PC-9 (cell line): Measurements from ENCODE around the gene CDH22. TPM values are rescaled to one million over a fixed set of nuclear protein-coding genes. Genes with fewer than 3 reads are reported as not detected.

ENCODE experiments used
- BruUV-seq: library from RNA; stranded (reverse); fragments of 400-500 nt; replicated peaks from 2 replicates; lab custom pipeline; 2021; lab: Mats Ljungman, UMichigan
- CTCF ChIA-PET: fragments of 300-600 bp; sonication (Branson Sonifier 250); formaldehyde crosslinking; loops from one replicate; lab custom pipeline; 2022; ENCODE audit warnings: antibody characterized with exemption; lab: Charles Lee
- POLR2A ChIA-PET: fragments of 300-600 bp; sonication (Branson Sonifier 250); formaldehyde crosslinking; loops from one replicate; lab custom pipeline; 2022; ENCODE audit warnings: antibody characterized with exemption; ENCODE audit not compliant: unreplicated experiment; lab: Charles Lee
- DNase-seq, 2 experiments: peaks; one replicate each; pipeline versions ENCODE4 v3.0.0 to v3.0.0-alpha.2; 2015 to 2022; ENCODE audit warnings: mixed read lengths in 1 of 2
- H2AFZ ChIP-seq: fragments of 200-600 bp; sonication (generic); 2 replicates; pipeline ENCODE4 v1.8.1; 2017; ENCODE audit warnings: antibody characterized with exemption
- H3F3A ChIP-seq: fragments of 200-600 bp; sonication (generic); 2 replicates; pipeline ENCODE4 v1.8.1; 2017; ENCODE audit warnings: antibody characterized with exemption, mild to moderate bottlenecking, low read depth; ENCODE audit not compliant: insufficient read depth
- H3K27ac ChIP-seq: fragments of 200-600 bp; sonication (generic); 2 replicates; pipeline ENCODE4 v1.6.1; 2016; ENCODE audit warnings: mixed run types
- H3K27me3 ChIP-seq: fragments of 200-600 bp; sonication (generic); 2 replicates; pipeline ENCODE4 v1.6.1; 2016; ENCODE audit warnings: low read depth, mixed run types; ENCODE audit not compliant: insufficient read depth
- H3K36me3 ChIP-seq: fragments of 200-600 bp; sonication (generic); 2 replicates; pipeline ENCODE4 v1.6.1; 2016; ENCODE audit warnings: low read depth, mixed run types
- H3K4me1 ChIP-seq: fragments of 200-600 bp; sonication (generic); replicated peaks from 2 replicates; pipeline ENCODE4 v1.6.1; 2016; ENCODE audit warnings: mixed run types; ENCODE audit not compliant: insufficient read depth
- H3K4me2 ChIP-seq: fragments of 200-600 bp; sonication (generic); 2 replicates; pipeline ENCODE4 v1.6.1; 2017; ENCODE audit warnings: mixed run types
- H3K4me3 ChIP-seq: fragments of 200-600 bp; sonication (generic); 2 replicates; pipeline ENCODE4 v1.6.1; 2016; ENCODE audit warnings: mixed run types
- H3K79me2 ChIP-seq: fragments of 200-600 bp; sonication (generic); 2 replicates; pipeline ENCODE4 v1.6.1; 2017; ENCODE audit warnings: low read depth, mixed run types
- H3K9me2 ChIP-seq: fragments of 200-600 bp; sonication (generic); 2 replicates; pipeline ENCODE4 v1.8.1; 2017; ENCODE audit warnings: mild to moderate bottlenecking; ENCODE audit not compliant: insufficient read depth
- H3K9me3 ChIP-seq: fragments of 200-600 bp; sonication (generic); 2 replicates; pipeline ENCODE4 v1.8.1; 2016; ENCODE audit warnings: low read depth; ENCODE audit not compliant: insufficient read depth
- H4K20me1 ChIP-seq: fragments of 200-600 bp; sonication (generic); 2 replicates; pipeline ENCODE4 v1.8.1; 2017; ENCODE audit not compliant: insufficient read depth
- EZH2 ChIP-seq: fragments of 200-600 bp; sonication (generic); IDR thresholded peaks from 2 replicates; pipeline ENCODE4 v1.8.0; 2017; ENCODE audit warnings: antibody characterized with exemption, low read depth
- intact Hi-C: fragments of 100-400 bp; cut with micrococcal nuclease; formaldehyde crosslinking; loops from one replicate; pipeline ENCODE4 v1.10.0; 2022; ENCODE audit not compliant: unreplicated experiment
- total RNA-seq: library from RNA; stranded (reverse); gene quantifications from 2 replicates; pipeline ENCODE4 v1.2.3, GENCODE V29; 2021
- TF ChIP-seq, protein P1 (sequence below): fragments of 200-600 bp; sonication (generic); conservative IDR thresholded peaks from 2 replicates; pipeline ENCODE4 v1.6.1; 2017; ENCODE audit warnings: mixed run types, antibody characterized with exemption, mild to moderate bottlenecking, moderate library complexity

CDH22 gene
- total RNA-seq, 1 experiment from 2014 or later = not detected

DNA sequence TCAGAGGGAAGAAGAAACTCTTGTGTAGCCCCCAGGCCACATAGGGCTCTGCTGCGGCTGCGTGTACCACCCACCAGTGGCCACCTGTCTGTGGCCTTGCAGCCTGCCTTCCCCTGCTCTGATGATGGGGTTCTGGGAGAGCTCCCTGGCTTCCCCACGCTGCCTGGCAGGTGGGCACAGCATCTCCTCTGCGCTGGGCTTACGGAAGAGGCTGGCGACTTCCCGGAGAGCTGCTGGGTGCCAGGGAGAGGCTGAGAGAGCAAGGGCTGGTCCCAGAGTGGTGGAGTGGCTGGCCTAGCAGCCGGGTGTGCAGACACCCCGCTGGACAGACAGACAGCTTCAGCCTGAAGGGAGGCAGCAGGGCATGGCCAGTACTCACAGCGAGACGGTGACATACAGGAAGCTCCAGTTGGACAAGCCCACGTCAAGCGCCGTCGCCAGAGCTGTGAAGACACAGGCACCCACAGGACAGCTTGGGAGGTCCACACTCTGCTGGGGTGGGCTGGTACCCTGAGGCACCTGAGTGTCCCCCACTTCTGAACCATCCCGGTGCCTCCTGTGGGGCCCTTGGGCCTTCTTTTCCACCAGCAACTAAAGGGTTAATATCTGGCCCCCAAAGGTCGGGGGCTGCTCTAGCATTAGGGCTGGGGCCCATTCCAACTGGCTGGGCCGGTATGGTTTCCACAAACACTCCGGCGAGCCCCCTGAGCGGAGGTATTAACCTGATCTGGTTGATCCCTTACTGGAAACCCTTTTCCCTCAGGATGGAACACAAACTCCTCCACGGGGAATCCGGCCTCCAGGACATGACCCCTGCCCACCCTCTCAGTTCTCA, 48.1 kb upstream of the CDH22 start:
- intact Hi-C loops = no loop called here
- Histone ChIP-seq H3K27me3 (no peaks in the 10 kb centered on the region), H3F3A (0 out of 2 replicates have a peak, but pooled peaks cover 7% of the 10 kb centered on the region), H3K4me2 (no peak overlapping the region), H3K9me3 (no peaks in the 10 kb centered on the region), H3K79me2 (peaks cover 7% of the 10 kb centered on the region), H3K27ac (no peak overlapping the region), H2AFZ (no peak overlapping the region), H3K4me3 (no peak overlapping the region), H3K9me2 (no peaks in the 10 kb centered on the region), H3K4me1 (no peaks in the 10 kb centered on the region), H4K20me1 (peaks cover 54% of the 10 kb centered on the region), H3K36me3 (no peaks in the 10 kb centered on the region; the same call in 1 of the 2 replicates)
- ChIA-PET POLR2A (no interaction called here), CTCF (no interaction called here)
- no peak for TF ChIP-seq EZH2
- DNase-seq = no peak
- BruUV-seq = no TSS peak

DNA sequence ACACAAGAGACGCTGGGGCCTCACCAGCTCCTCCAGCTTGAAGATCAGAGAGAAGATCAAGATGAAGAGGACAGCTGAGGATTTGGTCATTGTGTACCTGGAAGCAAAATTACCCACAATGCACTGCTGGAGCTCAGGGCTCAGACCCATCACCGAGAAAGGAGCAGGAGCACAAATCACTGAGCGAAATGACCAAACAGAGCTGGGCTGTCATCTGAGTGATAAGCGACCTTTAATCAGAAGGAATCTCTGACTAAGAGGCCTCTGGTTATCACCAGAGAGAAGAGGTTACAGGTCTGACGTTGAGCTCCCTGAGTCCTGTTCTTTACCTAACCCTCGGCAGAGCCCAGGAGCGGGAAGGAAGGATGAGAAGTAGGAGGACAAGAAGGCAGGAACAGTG, 47.5 kb upstream of the CDH22 start:
- ChIA-PET CTCF (interaction anchor here (0.5 kb wide), 1 partner anchor 919 kb away, joined by 3 read pairs; no protein-coding TSS in a partner anchor), POLR2A (no interaction called here)
- Histone ChIP-seq H3K27ac (no peak overlapping the region), H3K4me1 (no peaks in the 10 kb centered on the region; the same call in 1 of the 2 replicates), H3K9me2 (no peaks in the 10 kb centered on the region), H3K4me3 (no peak overlapping the region), H3K27me3 (no peaks in the 10 kb centered on the region), H2AFZ (no peak overlapping the region), H3F3A (peaks cover 6% of the 10 kb centered on the region; the same call in 1 of the 2 replicates), H4K20me1 (peaks cover 48% of the 10 kb centered on the region), H3K9me3 (no peaks in the 10 kb centered on the region), H3K36me3 (no peaks in the 10 kb centered on the region; the same call in 1 of the 2 replicates), H3K4me2 (no peak overlapping the region), H3K79me2 (peaks cover under 1% of the 10 kb centered on the region; the same call in 1 of the 2 replicates)
- no TSS peak for BruUV-seq
- TF ChIP-seq EZH2 = no peak
- TF ChIP-seq, protein P1, sequence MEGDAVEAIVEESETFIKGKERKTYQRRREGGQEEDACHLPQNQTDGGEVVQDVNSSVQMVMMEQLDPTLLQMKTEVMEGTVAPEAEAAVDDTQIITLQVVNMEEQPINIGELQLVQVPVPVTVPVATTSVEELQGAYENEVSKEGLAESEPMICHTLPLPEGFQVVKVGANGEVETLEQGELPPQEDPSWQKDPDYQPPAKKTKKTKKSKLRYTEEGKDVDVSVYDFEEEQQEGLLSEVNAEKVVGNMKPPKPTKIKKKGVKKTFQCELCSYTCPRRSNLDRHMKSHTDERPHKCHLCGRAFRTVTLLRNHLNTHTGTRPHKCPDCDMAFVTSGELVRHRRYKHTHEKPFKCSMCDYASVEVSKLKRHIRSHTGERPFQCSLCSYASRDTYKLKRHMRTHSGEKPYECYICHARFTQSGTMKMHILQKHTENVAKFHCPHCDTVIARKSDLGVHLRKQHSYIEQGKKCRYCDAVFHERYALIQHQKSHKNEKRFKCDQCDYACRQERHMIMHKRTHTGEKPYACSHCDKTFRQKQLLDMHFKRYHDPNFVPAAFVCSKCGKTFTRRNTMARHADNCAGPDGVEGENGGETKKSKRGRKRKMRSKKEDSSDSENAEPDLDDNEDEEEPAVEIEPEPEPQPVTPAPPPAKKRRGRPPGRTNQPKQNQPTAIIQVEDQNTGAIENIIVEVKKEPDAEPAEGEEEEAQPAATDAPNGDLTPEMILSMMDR = no peak
- intact Hi-C loops = no loop called here
- no peak for DNase-seq

DNA sequence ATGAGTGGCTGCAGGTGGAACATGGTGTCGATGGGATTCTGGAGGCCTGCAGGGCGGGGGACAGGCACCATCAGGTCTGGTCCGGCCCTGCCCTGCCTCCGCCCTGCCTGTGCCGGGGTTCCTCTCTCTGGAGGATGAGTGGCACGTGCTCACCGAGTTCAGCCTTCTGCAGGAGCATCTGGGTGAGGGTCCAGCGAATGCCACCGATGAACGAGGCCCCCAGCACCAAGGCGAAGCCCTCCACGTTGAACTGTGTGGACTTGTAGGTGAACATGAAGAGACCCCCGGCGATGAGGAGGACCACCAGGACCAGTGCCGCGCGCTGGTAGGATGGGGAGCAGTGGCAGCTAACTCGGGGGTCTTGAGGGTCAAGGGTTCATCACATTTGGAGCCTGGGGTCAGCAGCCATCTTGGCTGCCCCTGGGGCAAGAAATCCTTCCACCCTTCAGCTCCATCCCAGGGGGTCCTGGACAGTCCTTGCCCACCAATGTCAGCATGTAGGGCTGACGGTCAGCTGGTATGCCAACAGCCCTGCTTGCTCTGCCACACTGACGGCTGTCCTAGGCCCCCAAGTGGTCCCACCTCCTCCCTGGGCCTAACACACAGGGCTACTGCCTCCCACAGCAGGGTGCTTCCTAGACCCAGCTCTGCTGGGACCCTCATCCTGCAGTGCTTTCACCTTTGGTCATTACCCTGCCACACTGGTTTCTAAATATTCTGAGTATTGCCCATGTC, 46.8 kb upstream of the CDH22 start:
- Histone ChIP-seq H3K27me3 (no peaks in the 10 kb centered on the region), H3F3A (peaks cover 3% of the 10 kb centered on the region; the same call in 1 of the 2 replicates), H3K36me3 (no peaks in the 10 kb centered on the region; the same call in 1 of the 2 replicates), H3K9me2 (no peaks in the 10 kb centered on the region), H3K4me3 (no peak overlapping the region), H3K9me3 (no peaks in the 10 kb centered on the region), H3K4me1 (no peaks in the 10 kb centered on the region; the same call in 1 of the 2 replicates), H2AFZ (no peak overlapping the region), H3K79me2 (no peaks in the 10 kb centered on the region), H3K4me2 (no peak overlapping the region), H4K20me1 (peaks cover 44% of the 10 kb centered on the region), H3K27ac (no peak overlapping the region)
- no peak for DNase-seq
- no TSS peak for BruUV-seq
- intact Hi-C loops = no loop called here
- CTCF ChIA-PET = interaction anchor here (0.5 kb wide), 1 partner anchor 919 kb away, joined by 3 read pairs; no protein-coding TSS in a partner anchor
- TF ChIP-seq, protein P1 = no peak
- TF ChIP-seq EZH2 = no peak
- POLR2A ChIA-PET = no interaction called here
